HepG2 (cell line): Measurements from ENCODE around the gene CDC27. TPM values are rescaled to one million over a fixed set of nuclear protein-coding genes. Genes with fewer than 3 reads are reported as not detected.

Experiments used
- ARID2 ChIP-seq: sonication (generic); formaldehyde crosslinking; IDR thresholded peaks from 2 replicates; pipeline ENCODE4 v1.8.1; 2022; ENCODE audit warnings: mild to moderate bottlenecking, missing genetic modification reagents, borderline replicate concordance
- CCDC6 ChIP-seq: sonication (generic); formaldehyde crosslinking; IDR thresholded peaks from 2 replicates; pipeline ENCODE4 v1.8.1; 2022; ENCODE audit warnings: mild to moderate bottlenecking, missing genetic modification reagents, moderate library complexity
- E2F5 ChIP-seq: sonication (generic); formaldehyde crosslinking; conservative IDR thresholded peaks from 2 replicates; pipeline ENCODE4 v1.4.0; 2020; ENCODE audit warnings: missing genetic modification reagents
- FOXM1 ChIP-seq: sonication (generic); formaldehyde crosslinking; IDR thresholded peaks from 2 replicates; pipeline ENCODE4 v1.5.0; 2020; ENCODE audit warnings: missing genetic modification reagents
- HOMEZ ChIP-seq: IDR thresholded peaks from 2 replicates; pipeline ENCODE4 v1.6.1; 2016; ENCODE audit warnings: low read depth
- KLF9 ChIP-seq: IDR thresholded peaks from 2 replicates; pipeline ENCODE4 v1.6.1; 2016; ENCODE audit warnings: low read depth
- RXRB ChIP-seq: IDR thresholded peaks from 2 replicates; pipeline ENCODE4 v1.6.1; 2016; ENCODE audit warnings: borderline replicate concordance, missing genetic modification reagents, missing compliant biosample characterization
- SMARCE1 ChIP-seq: fragments of 450-650 bp; IDR thresholded peaks from 2 replicates; pipeline ENCODE4 v1.6.1; 2017; ENCODE audit warnings: borderline replicate concordance
- SMYD3 ChIP-seq: sonication (generic); formaldehyde crosslinking; IDR thresholded peaks from 2 replicates; pipeline ENCODE4 v1.8.1; 2023; ENCODE audit warnings: mild to moderate bottlenecking, missing genetic modification reagents
- TARDBP ChIP-seq: sonication (generic); formaldehyde crosslinking; IDR thresholded peaks from 2 replicates; pipeline ENCODE4 v1.8.0; 2022; ENCODE audit warnings: mild to moderate bottlenecking, missing genetic modification reagents
- TFE3 ChIP-seq: IDR thresholded peaks from 2 replicates; pipeline ENCODE4 v1.6.1; 2016
- TOPORS ChIP-seq: sonication (generic); formaldehyde crosslinking; IDR thresholded peaks from 2 replicates; pipeline ENCODE4 v1.8.0; 2023; ENCODE audit warnings: mild to moderate bottlenecking, missing genetic modification reagents
- ZBTB1 ChIP-seq: sonication (generic); formaldehyde crosslinking; IDR thresholded peaks from 2 replicates; pipeline ENCODE4 v1.4.0; 2020; ENCODE audit warnings: missing genetic modification reagents, borderline replicate concordance
- ZNF274 ChIP-seq: sonication (generic); formaldehyde crosslinking; IDR thresholded peaks from 2 replicates; pipeline ENCODE4 v1.5.1; 2020; ENCODE audit warnings: mild to moderate bottlenecking, missing genetic modification reagents
- ZNF317 ChIP-seq: sonication (generic); formaldehyde crosslinking; IDR thresholded peaks from 2 replicates; pipeline ENCODE4 v1.5.0; 2020; ENCODE audit warnings: mild to moderate bottlenecking, missing genetic modification reagents
- ZNF337 ChIP-seq: sonication (generic); formaldehyde crosslinking; IDR thresholded peaks from 2 replicates; pipeline ENCODE4 v1.5.1; 2020; ENCODE audit warnings: missing genetic modification reagents, low read depth, mild to moderate bottlenecking, borderline replicate concordance
- ZNF547 ChIP-seq: sonication (generic); formaldehyde crosslinking; IDR thresholded peaks from 2 replicates; pipeline ENCODE4 v1.5.1; 2020; ENCODE audit warnings: mild to moderate bottlenecking, missing genetic modification reagents
- ZNF550 ChIP-seq: sonication (generic); formaldehyde crosslinking; IDR thresholded peaks from 2 replicates; pipeline ENCODE4 v1.4.0; 2020; ENCODE audit warnings: mild to moderate bottlenecking, missing genetic modification reagents, borderline replicate concordance
- ZNF552 ChIP-seq: sonication (generic); formaldehyde crosslinking; IDR thresholded peaks from 2 replicates; pipeline ENCODE4 v1.9.0; 2022; ENCODE audit warnings: missing genetic modification reagents, mild to moderate bottlenecking, borderline replicate concordance
- ZNF768 ChIP-seq: sonication (generic); formaldehyde crosslinking; IDR thresholded peaks from 2 replicates; pipeline ENCODE4 v1.4.0; 2020; ENCODE audit warnings: missing genetic modification reagents
- polyA plus RNA-seq, 8 experiments: library from polyadenylated mRNA; depleted of rRNA in 3 of 8; stranded (reverse) in 7 of 8; unstranded in 1 of 8; fragments of >200 nt; fragmentation: Illumina TruSeq in 4 of 8; extraction: Trizol in 4 of 8; gene quantifications; 2 replicates each; pipeline versions ENCODE4 v1.2.1 to v1.2.3, GENCODE V29; 2011 to 2016; ENCODE audit warnings: low read depth in 4 of 8, missing spikeins in 1 of 8, mixed read lengths in 1 of 8; ENCODE audit not compliant: insufficient read depth in 1 of 8
- total RNA-seq, 5 experiments: library from RNA; depleted of rRNA; stranded (reverse); fragments of >200 nt; fragmentation: Illumina TruSeq; extraction: Trizol; gene quantifications; 2 replicates each; pipeline ENCODE4 v1.2.3, GENCODE V29; 2016; ENCODE audit warnings: low read depth in 1 of 5
- TF ChIP-seq, protein P1 (sequence below): sonication (generic); formaldehyde crosslinking; IDR thresholded peaks from 2 replicates; pipeline ENCODE4 v1.5.0; 2020; ENCODE audit warnings: mild to moderate bottlenecking, missing genetic modification reagents
- TF ChIP-seq, protein P2 (sequence below): sonication (generic); formaldehyde crosslinking; IDR thresholded peaks from 2 replicates; pipeline ENCODE4 v1.4.0; 2020; ENCODE audit warnings: low read depth, mild to moderate bottlenecking, missing genetic modification reagents

CDC27 gene
- total and polyA plus RNA-seq, 2 of the 13 experiments (the other 11 are each of a cell fraction or from before 2014, with no cell fraction given), result 80.7 to 102 TPM

DNA sequence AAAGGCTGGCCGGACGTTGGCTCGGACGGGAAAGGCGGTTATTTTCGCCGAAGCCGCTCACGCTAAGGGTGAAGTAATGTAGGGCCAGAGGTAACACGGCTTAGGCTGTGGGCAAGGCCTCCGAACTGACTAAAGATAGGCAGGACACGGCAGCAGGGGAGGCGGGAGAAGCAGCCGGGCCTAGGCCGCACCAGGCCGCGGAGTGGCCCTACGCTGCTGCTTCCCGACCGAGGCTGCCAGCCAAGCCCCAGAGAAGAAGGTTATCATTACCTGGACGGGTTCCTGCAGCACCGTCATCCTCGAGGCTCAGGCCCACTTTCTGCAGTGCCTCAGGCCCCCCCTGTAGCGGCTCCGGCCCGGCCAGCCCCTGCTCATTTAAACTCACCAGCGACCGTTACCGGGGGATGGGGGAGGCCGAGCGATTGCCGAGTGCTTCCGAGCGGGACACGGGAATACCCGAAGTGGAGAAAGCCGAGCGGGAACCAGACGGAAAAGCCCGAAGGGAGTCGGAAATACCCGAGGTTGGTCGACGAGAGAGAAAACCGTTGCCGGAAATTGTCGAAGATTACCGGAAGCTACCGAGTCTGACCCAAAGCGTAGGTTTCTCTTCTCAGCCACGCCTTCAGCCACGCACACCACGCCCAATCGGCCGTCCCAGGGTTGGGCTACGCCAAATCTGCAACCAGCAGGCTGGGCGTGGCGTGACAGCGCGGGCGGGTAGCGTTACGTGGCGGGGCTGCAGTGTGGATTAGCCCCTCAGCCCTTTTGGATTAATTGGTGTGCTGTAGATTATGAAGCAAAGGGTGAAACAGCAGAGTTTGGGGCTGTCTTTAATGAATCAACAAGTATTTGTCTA lies at the start of gene CDC27 (continued):
- TF ChIP-seq TFE3 (CRISPR knock-in tag) (peak; percentile 52), ZNF337 (CRISPR knock-in tag) (peak; percentile 59; the same call in 1 of the 2 replicates), SMARCE1 (no peak), TARDBP (peak; percentile 64), ZNF550 (CRISPR knock-in tag) (no peak), ZNF552 (no peak), ZBTB1 (CRISPR knock-in tag) (peak; percentile 52; the same call in 1 of the 2 replicates), ARID2 (peak; percentile 79; the same call in 1 of the 2 replicates), ZNF274 (peak; percentile 96), CCDC6 (CRISPR knock-in tag) (peak; percentile 61), ZNF768 (CRISPR knock-in tag) (peak; percentile 86), ZNF547 (peak; percentile 97), SMYD3 (peak; percentile 54; the same call in 1 of the 2 replicates), TOPORS (CRISPR knock-in tag) (peak; percentile 36; the same call in 1 of the 2 replicates), ZNF317 (CRISPR knock-in tag) (peak; percentile 95), KLF9 (CRISPR knock-in tag) (peak; percentile 43; the same call in 1 of the 2 replicates), RXRB (CRISPR knock-in tag) (peak; percentile 95), HOMEZ (CRISPR knock-in tag) (peak; percentile 85), E2F5 (CRISPR knock-in tag) (peak; percentile 78), FOXM1 (no peak)
- TF ChIP-seq, protein P1, sequence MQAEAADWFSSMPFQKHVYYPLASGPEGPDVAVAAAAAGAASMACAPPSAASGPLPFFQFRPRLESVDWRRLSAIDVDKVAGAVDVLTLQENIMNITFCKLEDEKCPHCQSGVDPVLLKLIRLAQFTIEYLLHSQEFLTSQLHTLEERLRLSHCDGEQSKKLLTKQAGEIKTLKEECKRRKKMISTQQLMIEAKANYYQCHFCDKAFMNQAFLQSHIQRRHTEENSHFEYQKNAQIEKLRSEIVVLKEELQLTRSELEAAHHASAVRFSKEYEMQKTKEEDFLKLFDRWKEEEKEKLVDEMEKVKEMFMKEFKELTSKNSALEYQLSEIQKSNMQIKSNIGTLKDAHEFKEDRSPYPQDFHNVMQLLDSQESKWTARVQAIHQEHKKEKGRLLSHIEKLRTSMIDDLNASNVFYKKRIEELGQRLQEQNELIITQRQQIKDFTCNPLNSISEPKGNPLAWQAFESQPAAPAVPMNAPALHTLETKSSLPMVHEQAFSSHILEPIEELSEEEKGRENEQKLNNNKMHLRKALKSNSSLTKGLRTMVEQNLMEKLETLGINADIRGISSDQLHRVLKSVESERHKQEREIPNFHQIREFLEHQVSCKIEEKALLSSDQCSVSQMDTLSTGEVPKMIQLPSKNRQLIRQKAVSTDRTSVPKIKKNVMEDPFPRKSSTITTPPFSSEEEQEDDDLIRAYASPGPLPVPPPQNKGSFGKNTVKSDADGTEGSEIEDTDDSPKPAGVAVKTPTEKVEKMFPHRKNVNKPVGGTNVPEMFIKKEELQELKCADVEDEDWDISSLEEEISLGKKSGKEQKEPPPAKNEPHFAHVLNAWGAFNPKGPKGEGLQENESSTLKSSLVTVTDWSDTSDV (CRISPR knock-in tag), result peak; percentile 98
- TF ChIP-seq, protein P2, sequence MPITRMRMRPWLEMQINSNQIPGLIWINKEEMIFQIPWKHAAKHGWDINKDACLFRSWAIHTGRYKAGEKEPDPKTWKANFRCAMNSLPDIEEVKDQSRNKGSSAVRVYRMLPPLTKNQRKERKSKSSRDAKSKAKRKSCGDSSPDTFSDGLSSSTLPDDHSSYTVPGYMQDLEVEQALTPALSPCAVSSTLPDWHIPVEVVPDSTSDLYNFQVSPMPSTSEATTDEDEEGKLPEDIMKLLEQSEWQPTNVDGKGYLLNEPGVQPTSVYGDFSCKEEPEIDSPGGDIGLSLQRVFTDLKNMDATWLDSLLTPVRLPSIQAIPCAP (CRISPR knock-in tag), result 0 out of 2 replicates have a peak, but pooled peaks have one; percentile 77
